GM19238 (cell line): ENCODE measurements around the gene ELL.
A peak's percentile ranks its signal among the peaks of the same experiment; 100 is the strongest.

ENCODE experiments used
- DNase-seq: peaks from one replicate; pipeline ENCODE4 v3.0.0; 2011; ENCODE audit warnings: low spot score; ENCODE audit not compliant: insufficient read length

ELL gene

DNA sequence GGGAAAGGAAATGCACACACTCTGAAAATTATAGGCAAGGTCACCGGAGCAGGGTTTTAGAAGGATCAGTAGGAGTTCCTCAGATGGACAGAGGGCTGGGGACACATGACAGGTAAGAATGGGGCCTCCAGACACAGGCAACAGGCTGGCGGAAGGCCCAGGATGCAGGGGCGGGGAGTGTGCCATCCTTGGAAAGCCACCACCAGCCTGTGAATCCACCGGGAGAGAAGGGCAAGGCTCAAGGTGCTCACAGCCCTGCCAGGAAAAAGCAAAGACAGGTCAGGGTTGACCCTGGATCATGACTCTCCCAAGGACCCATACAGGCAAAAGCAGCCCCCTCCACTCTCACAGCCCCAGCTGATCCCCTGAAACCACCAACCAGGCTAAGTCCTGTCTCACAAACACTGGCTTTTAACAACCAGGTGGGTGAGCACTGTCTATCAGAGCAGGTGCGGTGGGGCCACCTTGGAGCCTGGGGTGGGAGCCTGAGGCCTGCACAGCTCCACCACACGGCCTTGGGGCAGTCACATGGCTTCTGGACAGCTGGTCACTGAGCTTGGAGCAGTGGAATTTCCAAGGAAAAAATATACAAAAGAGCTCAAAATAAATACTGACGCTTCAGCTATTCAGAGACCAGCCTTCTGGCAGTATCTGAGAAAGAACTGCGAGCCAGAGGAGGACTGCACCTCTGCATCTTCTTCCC is 48.7 kb downstream of the ELL start:
- no peak for DNase-seq

DNA sequence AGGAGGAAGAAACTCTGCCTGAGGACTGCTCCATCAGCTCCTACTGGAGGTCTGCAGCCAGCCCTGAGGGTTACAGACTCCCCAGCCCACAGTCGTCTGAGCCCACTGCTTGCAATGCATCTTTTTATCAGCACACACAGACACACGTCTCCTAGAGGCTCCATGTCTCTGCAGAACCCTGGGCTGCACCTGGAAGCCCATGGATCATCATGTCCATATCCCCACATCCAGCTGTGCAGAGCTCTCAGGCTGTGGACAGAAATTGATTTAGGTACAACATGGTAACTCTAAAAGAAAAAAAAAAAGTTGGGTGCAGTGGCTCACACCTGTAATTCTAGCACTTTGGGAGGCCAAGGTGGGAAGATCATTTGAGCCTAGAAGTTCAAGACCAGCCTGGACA is 51.1 kb downstream of the ELL start:
- no peak for DNase-seq

DNA sequence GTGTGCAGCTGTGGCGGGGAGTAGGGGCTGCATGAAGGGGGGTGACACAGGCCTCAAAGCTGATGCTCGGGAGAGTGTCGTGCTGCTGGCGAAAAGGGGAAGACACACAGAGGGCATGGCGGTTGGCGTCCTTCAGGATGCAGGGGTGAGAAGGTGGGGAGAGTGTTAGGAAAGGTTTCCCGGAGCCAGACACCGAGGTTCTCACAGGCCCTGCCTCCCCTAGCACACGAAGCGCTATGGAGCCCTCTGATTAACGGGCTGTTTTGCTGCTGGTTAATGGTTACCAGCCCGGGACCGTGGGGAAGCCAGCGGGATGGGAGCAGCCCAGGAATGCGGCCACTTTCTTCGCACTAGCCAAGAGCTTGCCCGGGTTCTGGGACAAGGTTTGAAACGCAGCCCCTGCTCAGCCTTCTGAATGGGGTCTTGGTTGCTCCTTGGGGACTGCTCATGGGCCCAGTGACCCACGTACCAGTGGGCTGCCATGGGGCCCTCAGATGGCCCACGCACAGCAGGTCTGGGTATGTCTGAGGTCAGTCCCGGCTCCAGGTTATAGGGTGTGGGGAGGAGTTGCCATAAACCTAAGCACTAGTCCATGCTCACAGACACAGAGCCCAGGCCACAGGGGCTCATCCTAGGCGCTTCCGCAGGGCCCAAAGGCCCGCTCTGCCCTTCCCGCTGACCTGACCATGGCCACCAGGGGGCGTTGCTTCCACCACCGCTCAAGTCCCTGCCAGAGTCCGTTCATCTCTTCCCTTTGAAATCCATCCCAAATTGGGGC is 52.6 kb downstream of the ELL start:
- DNase-seq: peak; percentile 48

DNA sequence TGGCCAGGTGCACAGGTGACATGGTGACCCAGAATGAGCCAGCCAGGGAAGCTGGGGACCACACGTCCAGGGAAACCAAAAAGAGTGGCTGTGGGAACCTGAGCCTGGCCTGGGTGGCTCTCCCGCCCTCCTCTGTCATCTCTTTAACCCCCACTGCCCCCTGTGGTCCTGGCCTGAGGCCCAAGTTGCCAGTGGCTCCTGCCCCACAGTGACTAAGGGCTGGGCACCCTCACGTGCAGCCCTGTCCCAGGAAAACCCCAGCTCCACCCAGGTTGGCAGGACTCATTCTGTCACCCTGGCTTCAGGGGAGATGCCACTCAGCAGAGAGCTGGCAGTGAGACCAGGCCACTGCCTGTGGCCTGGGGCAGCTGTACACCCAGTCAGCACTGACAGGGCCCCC is 53.4 kb downstream of the ELL start:
- no peak for DNase-seq

DNA sequence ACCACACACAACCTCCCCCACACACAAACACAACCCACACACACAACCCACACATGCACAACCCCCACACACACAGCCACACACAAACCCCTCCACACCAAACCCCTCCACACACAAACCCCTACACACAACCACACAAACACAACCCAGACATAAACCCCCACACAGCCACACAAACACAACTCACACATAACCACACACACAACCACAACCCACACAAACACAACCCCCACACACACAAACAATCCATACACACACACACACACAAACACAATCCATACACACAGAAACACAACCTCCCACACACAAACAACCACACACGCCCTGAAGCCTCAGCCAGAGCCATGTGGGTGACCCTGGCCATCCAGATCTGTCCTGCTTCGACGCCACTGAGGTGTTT is 53.9 kb downstream of the ELL start:
- no peak for DNase-seq

DNA sequence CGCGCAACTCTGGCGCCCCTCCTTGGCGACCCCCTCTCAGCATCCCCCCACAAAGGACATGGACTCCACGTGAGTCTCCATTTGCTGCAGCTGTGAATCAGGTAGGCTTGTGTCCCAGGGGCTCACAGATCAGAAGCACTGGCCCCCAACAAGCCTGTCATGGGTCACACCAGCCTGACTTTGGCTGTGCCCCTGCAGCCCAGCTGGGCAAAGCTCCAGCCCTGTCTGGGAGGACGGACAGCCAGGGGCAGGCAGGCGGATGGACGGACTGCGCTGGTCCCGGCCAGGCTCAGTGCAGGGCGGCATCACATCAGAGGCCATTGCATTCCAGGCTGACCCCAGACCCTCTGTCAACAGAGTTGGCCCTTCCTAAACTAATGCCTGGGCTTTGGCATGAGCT is 55.5 kb downstream of the ELL start:
- DNase-seq: no peak

DNA sequence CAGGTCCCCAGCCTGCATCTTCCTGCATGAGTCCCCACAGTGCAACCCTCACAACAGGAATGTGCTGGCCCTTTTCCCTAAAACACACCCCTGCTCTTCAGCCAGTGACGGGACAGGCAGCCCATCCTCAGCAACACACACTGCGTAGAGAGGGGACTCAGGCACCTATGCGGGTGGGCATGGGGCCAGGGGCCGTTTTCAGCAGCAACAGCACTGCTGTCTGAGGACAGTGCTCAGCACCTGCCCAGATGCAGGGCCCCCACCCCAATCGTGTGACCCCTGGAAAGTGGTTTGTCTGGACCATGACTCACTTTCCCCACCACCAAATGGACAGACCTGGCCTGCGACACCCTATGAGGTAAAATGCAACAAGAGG is 55.9 kb downstream of the ELL start:
- DNase-seq: no peak

DNA sequence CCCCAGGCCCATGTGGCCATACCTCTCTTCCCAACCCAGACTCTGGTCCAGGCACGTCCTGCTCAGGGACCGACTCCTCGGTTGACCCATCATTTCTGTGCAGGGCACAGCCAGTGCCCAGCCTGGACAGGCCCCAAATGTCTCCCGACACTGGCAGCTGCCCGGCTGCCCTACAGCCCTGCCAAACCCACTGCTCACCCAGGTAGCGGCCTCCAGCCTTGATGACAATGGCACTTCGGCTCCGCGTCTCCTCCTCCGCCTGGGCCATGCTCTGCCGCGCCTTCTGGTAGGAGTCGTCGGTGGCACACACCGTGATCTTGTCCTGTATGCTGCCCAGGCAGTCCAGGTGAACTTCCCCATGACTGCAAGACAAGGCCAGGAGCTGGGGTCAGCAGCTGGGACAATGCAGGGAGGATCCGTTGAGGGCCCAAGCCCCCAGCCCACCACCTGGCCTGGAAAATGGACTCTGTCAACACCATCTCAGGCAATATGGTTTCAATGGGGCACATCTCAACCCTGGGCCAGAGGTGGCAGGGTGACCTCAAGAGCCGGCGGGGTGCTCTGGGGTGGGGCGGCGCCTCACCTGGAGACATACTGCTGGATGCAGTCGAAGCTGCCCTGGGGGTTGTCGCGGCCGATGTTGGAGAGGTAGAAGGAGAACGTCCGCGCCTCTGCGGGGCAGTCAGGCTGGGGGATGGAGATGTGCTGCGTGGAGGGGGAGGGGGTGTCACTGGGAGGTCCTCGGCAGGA is 56.5 kb downstream of the ELL start:
- no peak for DNase-seq

DNA sequence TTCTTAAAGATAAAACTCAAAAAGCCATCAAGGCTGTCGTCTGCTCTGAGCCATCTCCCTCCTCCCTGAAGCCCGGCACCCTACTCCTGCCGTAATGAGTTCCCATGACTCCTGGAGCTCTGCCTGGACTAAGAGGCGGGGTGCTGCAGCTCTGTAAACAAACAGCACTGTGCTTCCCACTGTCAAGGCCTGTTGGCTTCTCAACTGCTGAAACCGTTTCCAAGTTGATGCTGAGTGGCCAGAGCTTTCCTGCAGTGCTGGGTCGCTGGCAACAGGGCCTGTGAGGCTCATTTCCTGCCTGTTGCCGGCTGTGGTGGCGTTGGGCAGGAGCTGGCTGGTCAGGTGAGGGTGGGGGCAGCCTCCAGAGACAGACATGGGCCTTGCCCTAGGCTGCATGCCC is 57.2 kb downstream of the ELL start:
- no peak for DNase-seq

DNA sequence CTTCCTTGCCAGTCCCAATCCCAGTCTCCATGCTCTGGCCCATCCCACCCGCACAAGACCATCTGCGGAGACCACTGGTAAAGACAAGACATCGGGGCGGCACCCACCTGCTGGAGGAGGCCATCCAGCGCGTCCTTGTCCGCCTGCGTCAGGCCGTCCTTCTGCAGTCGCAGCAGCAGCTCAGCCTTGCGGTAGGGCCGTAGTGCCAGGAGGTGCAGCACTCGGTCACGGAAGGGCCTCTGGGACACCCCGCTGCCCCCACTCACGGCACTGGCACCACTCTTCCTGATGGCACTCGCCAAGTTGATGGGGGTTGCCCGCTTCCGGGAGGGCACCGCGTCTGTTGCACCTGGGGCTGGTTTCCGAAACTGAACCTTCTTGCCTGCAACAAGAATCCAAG is 60.4 kb downstream of the ELL start:
- no peak for DNase-seq

DNA sequence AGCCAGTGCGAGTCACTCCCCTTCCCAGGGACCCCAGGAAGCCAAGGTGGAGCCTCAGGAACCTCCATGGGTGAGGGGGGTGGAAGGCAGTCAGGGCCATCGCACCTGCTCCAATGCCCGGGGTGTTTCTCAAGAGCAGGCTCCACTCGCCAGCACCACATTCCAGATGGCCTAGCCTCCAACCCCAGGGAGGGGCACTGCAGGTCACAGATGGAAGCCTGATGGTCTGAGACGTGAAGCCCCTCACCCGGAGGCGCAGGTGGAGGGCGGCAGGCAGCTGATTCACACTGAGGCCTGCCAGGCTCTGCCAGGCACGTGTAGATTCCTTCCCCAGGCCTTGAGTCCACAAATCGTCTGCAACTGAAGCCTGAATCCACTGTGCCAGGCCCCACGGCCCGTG is 61.0 kb downstream of the ELL start:
- no peak for DNase-seq

DNA sequence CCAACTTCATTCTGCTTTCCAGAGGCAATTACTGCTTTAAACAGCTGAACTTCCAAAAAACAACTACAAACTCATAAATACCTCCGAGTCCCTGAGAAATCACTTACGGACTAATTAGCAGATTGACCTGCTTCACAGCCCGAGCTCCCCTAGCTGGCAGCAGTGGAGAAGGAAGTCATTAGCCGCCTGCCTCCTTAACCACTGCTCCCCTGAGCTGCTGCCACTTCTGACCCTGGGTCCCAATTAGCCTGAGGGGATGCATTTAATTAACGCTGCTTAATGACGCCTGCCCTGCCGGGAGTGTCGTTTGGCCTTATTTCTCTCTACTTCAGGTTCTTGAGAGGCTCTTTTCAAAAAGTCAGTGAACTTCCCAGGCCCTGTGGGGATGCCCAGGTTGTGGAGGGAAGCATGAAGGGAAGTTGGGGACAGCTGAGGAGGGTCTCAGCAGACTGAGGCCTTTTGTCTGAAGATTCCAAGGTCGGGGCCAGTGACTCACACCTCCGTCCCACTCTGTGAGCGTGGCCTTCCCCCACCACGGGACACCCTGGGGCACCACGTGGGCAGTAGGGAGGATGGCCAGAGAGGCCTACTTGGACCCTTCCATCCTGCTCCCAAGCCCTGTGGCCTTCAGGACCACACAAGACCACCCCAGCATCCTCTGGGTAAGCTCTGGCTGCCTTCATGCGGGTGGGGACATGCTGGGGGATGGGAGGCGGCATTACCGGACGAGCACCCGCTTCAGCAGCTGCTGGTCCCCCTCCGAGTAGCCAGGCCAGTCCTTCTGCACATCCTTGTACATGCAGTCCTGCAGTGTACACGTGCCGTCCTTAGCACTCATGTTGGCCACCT is 64.2 kb downstream of the ELL start:
- DNase-seq: no peak

DNA sequence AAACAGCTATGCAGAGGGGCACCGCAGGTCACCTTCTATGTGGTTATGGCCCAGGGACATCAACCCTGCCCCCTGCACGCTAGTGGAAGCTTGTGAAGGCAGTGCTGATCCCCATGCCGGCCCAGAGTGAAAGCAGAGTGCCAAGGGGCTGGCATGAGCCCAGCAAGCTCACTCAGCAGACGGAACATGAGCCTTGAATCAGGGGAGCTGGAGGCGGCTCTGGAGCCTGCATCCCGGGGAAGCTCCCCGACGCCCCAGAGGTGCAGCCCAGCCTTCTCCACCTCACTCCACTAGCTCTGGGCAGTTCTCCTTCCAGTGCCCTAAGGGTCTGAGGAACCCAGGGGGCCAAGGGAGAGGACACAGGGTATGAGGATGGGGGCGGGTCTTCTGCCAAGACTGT is 64.9 kb downstream of the ELL start:
- DNase-seq: no peak

DNA sequence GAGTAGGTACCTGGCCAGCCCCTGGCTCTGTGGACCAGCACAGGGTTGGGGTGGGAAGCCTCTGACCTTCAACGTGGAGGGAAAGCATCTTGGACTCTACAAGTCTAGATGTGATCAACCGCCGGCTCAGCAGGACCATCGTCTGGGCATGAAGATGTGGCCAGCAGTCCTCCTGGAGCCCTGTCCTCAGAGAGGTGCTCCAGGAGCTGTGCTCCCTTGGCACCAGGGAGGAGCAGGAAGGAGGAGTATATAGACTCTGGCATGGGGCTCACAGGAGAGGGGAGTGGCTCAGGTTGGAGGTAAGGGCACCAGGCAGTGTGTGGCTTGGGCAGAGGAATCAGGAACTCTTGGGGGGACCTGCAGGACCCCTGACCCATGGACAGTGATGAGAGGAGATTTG is 65.6 kb downstream of the ELL start:
- DNase-seq: no peak

DNA sequence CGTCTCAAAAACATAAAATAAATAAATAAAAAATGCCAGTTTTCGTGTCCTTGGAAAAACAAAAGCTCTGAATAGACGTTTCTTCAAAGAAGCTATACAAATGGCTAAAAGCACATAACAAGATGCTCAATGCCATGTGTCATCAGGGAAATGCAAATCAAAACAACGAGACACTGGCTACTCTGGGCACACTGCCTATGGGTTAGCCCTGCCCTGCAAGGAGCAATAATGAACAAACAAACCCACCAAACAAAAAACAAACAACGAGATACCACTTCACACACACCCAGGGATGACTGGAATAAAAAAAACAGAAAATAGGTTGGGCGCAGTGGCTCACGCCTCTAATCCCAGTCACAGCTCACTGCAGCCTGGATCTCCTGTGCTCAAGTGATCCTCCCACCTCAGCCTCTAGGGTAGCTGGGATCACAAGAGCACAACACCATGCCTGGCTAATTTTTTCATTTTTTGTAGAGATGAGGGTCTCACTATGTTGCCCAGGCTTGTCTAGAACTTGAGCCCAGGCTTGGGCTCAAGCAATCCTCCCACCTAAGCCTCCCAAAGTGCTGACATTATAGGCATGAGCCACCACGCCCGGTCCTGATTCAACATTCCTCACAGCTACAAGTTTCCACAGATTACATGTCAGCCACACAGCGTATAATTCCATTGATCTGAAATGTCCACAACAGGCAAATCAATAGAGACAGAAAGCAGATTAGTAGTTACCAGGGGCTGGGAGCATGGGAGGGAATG is 68.4 kb downstream of the ELL start:
- DNase-seq: no peak

DNA sequence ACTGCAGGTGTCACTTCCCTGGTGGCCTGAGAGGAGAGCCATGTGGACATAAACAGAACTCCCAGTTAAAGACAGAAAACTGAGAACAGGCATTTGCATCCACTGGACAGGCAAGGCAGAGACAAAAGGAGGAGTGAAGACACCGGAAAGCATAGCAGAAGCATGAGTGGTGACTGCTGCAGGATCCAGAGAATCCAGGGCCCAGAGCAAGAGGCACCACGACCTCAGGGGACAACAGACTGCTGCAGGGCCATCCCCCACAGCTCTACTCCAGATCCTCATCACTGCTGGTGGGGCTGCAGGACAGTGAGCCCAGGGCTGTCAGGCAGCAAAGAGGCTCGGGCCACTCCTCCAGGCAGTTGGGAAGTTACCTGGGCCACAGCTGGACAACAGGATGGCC is 69.5 kb downstream of the ELL start:
- no peak for DNase-seq

DNA sequence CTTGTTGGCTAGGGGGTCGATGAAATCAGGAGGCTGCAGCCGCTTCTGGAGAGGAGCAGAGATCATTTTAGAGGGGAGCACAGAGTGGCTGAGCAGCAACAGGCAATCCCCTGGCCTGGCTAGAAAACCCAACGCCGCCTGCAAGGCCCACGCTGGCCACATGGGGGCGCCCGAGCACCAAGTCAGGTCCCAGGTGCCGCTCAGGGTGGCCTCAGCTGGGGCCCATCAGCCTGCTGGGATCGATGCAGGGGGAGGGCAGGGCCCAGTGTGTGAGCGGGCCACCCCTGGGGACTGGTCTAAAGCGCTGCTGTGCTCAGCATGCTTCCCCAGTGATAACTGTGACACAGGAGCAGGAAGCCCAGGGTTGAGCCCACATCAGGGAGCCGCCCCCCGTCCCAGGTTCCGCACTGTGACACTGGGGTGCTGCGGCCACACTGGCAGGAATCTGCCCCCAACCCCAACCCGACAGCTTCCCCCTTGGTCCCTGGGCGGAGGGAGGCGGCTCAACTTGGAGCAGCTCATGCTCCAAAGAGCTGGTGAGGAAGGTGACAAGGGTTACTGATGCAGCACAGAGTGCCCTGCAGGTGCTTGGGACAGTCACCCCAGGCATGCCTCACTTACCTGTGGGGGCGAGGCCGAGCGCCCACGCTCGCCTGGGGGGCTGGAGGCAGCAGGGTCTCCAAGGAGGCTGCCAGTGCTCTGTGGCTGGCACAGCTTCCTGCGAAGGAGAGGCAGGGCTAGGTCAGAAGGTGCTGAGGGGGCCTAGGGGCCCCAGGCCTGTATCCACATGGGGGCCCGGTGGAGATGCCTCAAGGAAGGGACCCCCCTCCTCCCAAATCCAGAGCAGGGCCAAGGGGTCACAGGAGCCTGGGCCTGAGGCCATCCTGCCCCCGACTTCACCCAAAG is 70.7 kb downstream of the ELL start:
- DNase-seq: peak; percentile 82

DNA sequence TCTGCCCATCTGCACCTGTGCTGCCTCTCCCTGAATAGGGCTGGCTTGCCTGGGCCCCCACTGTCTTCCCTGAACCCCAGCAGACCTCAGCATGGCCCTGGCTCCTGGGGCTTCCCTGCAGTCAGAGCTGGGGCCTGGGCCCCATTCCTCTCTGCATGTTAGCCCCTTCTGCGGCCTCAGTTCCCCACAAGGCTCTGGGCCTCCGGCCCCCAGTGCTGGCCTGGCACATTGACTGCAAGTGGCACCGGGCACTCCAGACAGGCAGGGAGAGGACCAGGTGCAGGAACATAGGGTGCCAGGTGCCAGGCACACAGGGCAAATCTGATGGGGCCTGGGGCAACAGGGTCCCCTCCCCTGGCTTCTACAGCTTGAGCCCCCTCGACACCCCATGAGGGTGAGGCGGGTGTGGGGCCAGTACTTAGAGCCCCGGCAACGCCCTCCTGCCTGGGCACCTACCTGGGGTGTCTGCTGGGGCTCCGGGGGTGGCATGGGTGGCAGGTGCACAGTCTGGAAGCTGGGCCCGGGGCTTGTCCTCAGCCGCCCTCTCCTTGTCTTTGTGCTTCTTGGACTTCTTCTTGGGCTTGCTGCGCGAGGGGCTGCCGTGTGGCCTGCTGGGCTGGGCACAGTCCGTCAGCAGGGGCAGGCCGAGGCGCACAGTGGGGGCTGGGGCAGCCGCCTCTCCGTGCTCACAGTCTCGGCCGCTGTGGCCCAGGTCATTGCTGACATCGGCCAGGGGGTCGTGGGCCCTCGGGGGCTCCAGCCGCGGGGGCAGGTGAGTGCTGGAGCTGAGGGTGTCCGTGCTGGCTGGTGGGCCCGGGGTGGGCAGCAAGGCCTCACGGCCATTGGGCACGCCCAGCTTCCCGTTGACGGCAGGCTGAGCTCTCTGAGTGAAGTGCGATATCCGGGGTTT is 71.6 kb downstream of the ELL start:
- DNase-seq: no peak

DNA sequence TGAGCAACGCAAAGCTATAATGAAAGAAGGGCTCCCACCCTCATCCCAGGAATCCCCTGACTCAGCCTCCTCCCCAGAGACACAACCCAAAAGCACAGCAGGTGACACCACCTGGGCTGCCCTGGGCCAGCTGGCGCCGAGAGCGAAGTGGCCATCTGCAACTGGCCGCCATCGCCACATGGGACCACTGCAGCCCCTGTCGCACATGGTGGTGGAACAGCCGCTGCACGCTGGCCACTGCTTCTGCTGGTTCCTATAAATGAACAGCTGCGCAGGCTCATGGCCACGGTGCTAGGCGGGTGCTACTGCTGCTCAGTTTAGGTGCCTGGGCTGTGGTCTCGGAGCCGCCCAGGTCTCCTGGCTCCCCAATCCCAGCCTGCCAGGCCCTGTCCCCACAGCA is 72.3 kb downstream of the ELL start:
- DNase-seq: no peak
